H54 (cell line): Measurements from ENCODE around the gene MOG.

ENCODE experiments used
- DNase-seq: peaks from one replicate; pipeline ENCODE4 v3.0.0; 2011; ENCODE audit warnings: low spot score, mixed read lengths; ENCODE audit not compliant: insufficient read length
- FAIRE-seq: peaks from 3 replicates; lab custom pipeline; 2011; peaks lifted over from hg19 to GRCh38; lab: Jason Lieb, UNC
- POLR2A ChIP-seq: IDR thresholded peaks from 2 replicates; pipeline ENCODE4 v1.6.1; 2011; ENCODE audit warnings: low read depth, mild to moderate bottlenecking, low read length

The MOG gene

DNA sequence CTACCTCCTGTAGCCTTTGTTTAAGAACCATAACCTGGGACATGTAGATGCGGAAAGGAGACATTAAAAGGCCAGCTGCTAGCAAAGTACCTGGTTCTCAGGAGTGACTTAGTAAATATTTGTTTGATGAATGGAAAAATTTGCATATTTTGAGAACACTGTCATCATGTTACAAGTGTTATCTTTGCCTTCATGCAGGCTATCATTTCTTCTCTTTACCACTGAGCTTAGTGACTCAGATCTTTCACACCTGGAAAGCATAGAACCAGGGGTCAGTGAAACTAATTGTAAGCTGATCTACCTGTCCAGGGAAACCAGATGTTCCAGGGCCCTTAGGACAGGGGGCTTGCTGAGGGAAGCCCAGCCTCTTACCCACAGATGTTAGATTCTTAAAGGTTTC lies 18.7 kb downstream of the MOG start:
- no peak for TF ChIP-seq POLR2A
- no peak for DNase-seq
- FAIRE-seq: no peak

DNA sequence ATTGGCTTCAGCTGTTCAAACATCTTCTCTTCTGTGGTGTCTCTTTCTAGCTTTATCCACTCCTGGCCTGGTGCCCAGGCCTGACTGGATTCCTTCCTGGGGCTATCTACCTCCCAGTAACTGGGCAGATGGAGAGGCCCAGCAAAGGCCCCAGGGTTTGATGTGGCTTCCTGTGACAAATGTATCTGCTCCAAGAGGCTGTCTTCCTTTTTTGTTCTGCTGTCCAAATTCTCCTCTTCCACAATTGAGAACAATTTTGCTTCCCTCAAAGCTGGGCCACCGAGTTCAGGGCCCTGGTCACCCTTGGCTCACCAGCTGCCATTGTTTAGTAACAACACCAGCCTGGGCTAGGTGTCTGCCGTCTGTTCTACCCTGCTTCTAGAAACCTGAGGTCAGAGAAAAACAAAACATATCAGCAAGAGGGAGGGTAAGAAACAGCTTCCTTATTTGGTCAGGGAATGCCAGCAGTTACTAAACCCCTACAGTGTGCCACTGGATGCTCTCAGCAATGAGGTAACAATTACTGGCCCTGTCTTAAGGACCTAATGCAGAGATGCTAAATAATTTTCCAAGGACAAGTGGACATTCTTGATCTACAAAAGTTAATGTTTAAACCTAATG lies 20.2 kb downstream of the MOG start:
- no peak for DNase-seq
- FAIRE-seq: no peak
- TF ChIP-seq POLR2A: no peak

DNA sequence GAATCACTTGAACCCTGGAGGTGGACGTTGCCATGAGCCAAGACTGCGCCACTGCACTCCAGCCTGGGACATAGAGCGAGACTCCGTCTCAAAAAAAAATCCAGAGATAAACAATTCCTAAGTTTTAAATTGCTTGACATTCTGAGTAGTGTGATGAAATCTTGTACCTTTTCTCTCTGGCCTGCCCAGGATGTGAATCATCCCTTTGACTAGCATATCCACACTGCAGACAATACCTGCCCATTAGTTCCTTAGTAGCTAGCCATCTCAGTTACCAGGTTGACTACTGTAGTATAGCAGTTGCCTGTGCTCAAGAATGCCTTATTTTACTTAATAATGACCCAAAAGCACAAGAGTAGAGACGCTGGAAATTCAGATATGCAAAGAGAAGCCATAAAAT lies 21.2 kb downstream of the MOG start:
- no peak for DNase-seq
- TF ChIP-seq POLR2A: no peak
- no peak for FAIRE-seq

DNA sequence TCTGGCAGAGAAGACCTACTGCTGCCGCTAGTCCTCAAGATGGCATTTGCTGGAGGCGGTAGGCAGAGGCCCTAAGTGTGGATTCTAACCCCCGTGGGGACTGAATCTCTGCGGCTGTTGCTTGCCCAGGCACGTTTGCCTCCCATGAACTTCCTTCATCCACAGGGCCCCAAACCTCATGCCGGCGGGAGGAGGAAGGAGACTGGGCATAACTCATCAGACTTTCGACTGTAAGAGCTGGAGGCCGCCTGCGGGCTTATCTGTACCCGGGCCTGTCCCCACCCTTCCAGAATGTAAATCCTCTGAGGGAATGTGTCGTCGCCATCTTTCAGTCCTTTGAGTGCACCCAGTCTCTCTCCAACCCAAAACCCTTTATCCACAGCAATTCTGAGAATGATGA lies 23.1 kb downstream of the MOG start:
- no peak for FAIRE-seq
- DNase-seq: no peak

DNA sequence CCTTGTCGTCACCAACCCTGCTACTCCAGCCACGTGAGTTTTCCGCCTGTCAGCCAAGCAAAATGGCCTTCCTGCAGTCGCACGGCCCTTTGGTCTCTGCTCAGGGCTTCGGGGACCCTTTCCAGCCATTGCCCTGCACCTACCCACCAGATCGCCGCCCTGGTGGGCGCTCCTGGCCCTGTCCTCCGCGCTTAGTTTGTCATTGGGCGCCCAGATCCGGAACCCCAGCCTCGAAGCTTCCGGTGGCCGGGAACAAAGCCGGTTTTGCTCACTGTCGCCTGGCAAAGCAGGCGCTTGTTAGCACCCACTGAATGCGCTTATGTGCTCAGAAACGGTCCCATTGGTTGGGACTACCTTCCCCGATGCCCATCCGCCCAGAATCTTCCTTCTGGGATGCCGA lies 23.5 kb downstream of the MOG start:
- no peak for TF ChIP-seq POLR2A

More for the DNA sequence above, 23.1 kb downstream of the MOG start:
- no peak for TF ChIP-seq POLR2A

DNA sequence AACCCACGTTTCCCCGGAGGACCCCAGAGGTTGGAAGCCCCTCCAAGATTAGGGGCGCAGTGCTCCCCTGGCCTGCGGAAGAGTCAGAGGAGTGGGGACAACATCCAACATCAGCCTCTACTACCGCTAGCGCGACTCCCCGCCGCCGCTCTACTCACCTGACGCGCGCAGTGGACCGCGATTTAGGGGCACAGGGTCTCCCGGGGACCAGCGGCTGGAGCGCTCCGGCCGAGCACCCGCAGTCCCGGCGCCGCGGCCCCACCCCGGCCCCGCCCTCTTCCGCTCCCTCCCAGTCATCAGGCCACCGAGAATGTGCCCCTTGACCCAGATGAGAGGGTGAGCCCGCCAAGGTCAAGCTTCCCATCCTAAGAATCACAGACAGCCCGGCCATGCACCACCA lies 24.0 kb downstream of the MOG start, which contains the start of gene ZFP57:
Gene ZFP57 (minus strand): TSS at position 249 of the 400 bp plus-strand sequence. CDS start 4,149 bp downstream, outside the sequence.
- no peak for DNase-seq
- no peak for FAIRE-seq
- TF ChIP-seq POLR2A: no peak

More for the DNA sequence above, 23.5 kb downstream of the MOG start:
- DNase-seq: no peak
- no peak for FAIRE-seq

DNA sequence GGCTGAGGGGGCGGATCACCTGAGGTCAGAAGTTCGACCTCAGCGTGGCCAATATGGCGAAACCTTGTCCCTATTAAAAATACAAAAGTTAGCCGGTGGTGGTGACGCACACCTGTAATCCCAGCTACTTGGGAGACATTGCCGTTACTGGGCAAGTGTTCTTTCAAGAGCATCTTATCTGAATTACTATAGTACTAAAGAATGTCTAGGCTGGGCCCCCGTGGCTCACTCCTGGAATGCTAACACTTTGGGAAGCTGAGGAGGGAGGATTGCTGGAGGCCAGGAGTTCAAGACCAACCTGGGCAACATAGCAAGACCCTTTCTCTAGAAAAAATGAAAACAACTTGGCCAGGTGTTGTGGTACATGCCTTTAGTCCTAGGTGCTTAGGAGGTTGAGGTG lies 24.9 kb downstream of the MOG start:
- TF ChIP-seq POLR2A: no peak
- FAIRE-seq: no peak
- no peak for DNase-seq

DNA sequence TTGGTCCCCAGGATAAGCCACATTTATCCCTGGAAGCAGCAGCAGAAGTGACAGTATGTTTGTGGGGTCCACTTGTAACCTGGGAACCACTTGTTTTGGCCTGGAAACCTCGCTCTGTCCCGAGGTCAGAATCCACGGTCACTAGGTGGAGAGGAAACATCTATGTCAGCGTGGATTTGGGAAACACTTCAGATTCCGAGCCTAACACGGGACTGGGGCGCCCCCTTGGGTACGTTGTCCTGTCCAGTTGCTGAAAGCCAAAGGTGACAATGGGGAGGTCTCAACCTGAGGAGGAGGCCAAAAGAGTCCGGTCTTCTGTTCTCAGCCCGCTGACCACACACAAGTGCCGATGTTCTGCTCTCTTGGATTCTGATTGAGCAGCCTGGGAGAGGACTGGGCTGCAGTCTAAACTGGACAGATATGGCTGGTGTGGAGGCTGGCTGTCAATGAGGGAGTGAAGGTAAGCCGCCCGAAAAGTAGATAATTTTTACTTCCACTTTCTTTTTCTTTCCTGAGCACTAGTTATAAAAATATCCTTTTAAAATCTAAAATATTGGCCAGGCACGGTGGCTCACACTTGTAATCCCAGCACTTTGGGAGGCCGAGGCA lies 28.9 kb downstream of the MOG start:
- TF ChIP-seq POLR2A: no peak
- FAIRE-seq: no peak
- no peak for DNase-seq

DNA sequence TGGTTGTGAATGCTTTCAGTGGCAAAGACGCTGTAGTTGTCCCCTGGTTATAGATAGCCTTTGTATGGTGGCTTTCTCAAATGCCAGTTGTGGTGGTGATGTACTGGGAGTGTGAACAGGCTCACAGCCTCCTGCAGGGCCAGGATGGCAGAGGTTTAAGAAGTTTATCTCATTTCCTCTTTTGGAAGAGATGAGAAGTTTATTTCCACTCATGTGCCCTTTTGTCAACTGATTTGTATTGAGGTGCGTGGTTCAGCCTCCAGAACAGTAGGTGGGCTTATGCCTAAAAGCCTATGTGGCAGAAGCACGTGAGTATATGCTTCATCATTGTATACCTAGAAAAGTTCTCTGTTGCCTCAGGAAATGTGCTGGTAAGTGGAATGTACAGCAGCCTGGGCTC lies 37.7 kb downstream of the MOG start:
- no peak for TF ChIP-seq POLR2A
- DNase-seq (no peak), FAIRE-seq (no peak)

DNA sequence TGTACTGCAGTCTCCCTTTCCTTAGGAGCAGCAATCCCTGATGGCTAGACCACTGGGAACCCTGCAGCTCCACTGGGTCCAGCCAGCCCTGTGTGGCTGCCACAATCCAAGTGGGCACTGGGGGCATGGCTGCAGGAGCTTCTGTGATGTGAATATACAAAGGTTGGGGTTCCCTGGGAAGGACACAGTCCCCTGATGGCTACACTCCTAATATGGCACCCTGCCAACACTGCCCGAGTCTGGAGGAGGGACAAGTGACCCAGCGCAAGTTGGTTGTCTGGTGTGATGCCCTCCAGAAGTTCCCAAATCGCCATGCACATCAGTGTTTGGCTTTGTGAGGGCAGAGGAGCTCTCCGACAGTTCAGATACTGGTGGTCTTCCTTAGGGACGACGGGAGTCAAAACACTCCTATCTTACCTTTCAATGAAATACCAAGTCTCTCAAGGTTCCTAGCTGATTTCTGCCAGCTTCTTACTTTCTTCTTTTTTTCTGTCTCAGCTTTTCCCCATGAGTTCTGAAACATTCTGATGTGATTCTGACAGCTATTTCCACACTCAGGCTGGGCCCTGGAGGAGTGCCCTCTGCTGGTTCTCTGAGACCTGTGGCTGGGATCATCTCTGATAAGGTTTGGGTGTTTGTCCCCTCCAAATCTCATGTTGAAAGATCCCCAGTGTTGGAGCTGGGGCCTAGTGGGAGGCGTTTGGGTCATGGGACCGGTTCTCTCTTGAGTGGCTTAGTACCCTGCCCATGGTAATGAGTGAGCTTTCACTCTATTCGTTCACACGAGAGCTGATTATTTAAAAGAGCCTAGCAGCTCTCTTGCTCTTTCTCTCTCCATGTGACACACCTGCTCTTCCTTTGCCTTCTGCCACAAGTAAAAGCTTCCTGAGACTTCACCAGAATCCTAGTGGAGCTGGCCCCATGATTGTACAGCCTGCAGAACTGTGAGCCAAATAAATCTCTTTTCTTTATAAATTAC lies 39.5 kb downstream of the MOG start:
- DNase-seq: no peak
- no peak for FAIRE-seq
- no peak for TF ChIP-seq POLR2A

DNA sequence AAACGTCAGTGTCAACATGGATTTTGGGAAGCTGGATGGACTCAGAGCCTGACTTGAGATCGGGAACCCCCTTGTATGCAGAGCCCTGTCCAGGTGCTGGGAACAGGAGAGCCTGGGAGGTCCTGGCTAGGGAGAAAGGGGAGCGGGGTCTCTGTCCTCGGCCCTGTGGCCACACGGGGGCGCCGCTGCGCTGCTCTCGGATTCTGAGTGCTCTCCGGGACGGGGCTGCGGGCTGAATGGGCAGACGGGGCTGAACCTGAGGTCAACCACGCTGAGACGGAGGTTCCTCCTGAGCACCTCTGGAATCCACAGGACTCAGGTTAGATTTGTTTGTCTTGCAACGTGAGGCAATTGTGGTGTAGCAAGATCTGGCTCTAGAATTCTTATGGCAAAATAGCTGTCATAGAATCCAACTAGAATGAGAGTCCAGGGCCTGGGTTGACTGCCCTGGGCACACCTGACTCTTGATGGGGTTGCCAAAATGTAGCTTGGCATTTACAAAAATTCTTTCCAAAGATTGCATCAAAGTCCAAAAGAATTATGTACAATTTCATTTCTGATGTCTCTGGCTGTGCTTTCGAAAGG lies 45.7 kb downstream of the MOG start:
- FAIRE-seq (no peak), DNase-seq (peak; percentile 51)
- no peak for TF ChIP-seq POLR2A

DNA sequence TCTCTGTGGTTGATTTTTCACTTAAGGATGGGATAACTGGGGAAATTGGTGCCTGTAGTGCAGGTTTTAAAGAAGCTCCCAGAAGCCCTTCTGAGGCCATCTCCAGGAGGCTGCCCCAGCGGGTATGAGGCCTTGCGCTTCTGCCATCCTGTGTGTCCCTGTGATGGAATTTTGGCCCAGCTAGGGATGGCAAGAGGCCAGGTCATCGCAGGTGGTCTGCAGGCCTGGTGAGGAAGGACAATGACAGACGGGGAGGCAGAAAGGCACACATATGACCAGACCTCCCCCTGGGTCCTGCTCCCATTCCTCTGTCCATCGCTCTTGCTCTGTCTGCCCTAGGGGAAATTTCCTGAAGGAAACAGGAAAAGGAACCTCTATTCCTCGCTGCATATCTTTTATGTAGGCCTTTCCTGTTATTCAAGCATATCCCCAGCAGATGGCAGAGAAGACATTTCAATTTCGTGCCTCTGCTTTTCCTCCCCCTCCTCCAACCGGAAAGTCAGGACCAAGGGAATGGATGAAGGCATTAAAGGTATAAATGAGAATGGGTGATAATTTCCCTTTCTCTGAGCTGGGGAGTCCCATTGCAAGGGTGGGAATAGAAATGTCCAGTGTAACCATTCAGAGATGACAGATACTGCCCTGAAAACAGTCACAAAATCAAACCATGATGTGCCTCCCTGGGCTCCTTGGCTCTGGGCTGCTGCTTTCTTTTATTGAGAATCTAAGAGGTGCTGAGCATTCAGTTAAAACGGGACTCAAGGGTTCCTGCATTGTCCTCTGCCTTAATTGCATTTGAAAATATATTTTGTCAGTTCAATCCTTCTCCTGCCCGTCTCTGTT lies 48.7 kb downstream of the MOG start:
- DNase-seq (peak; percentile 44), FAIRE-seq (peak; percentile 48)
- TF ChIP-seq POLR2A: no peak
